H9 (cell line): Measurements from ENCODE around the gene SLC7A4. TPM values are rescaled to one million over a fixed set of nuclear protein-coding genes. Genes with fewer than 3 reads are reported as not detected.

Source experiments
- DNase-seq: peaks from one replicate; pipeline ENCODE4 v3.0.0-alpha.2; 2017
- H2AFZ ChIP-seq: one replicate; pipeline ENCODE4 v1.6.1; 2013; ENCODE audit warnings: mild to moderate bottlenecking, low read length, control low read depth, moderate library complexity
- H2AK5ac ChIP-seq: 2 replicates; pipeline ENCODE4 v1.6.1; 2013; ENCODE audit warnings: low read length, control low read depth, mixed read lengths; ENCODE audit not compliant: insufficient read length
- H2BK120ac ChIP-seq: one replicate; pipeline ENCODE4 v1.6.1; 2013; ENCODE audit warnings: low read depth, mild to moderate bottlenecking, low read length, control low read depth, inconsistent platforms; ENCODE audit not compliant: poor library complexity, severe bottlenecking
- H2BK12ac ChIP-seq: 2 replicates; pipeline ENCODE4 v1.6.1; 2013; ENCODE audit warnings: low read length, control low read depth, mixed read lengths, low read depth; ENCODE audit not compliant: insufficient read length
- H2BK15ac ChIP-seq: 2 replicates; pipeline ENCODE4 v1.6.1; 2013; ENCODE audit warnings: low read depth, low read length, control low read depth
- H2BK20ac ChIP-seq: one replicate; pipeline ENCODE4 v1.6.1; 2013; ENCODE audit warnings: low read depth, mild to moderate bottlenecking, low read length, control low read depth, inconsistent platforms; ENCODE audit not compliant: poor library complexity, severe bottlenecking
- H2BK5ac ChIP-seq: 2 replicates; pipeline ENCODE4 v1.6.1; 2013; ENCODE audit warnings: low read length, control low read depth, mixed read lengths; ENCODE audit not compliant: insufficient read length
- H3K14ac ChIP-seq: 2 replicates; pipeline ENCODE4 v1.6.1; 2013; ENCODE audit warnings: low read length, control low read depth; ENCODE audit not compliant: insufficient read depth
- H3K18ac ChIP-seq: 2 replicates; pipeline ENCODE4 v1.6.1; 2013; ENCODE audit warnings: low read depth, mild to moderate bottlenecking, mixed read lengths, low read length, control low read depth; ENCODE audit not compliant: insufficient read length
- H3K23ac ChIP-seq: 2 replicates; pipeline ENCODE4 v1.6.1; 2013; ENCODE audit warnings: low read length, control low read depth, mixed read lengths, low read depth; ENCODE audit not compliant: insufficient read length
- H3K23me2 ChIP-seq: 2 replicates; pipeline ENCODE4 v1.6.1; 2013; ENCODE audit warnings: low read depth, mild to moderate bottlenecking, mixed read lengths, low read length, control low read depth; ENCODE audit not compliant: insufficient read length, poor library complexity, severe bottlenecking
- H3K27ac ChIP-seq: 2 replicates; pipeline ENCODE4 v1.5.1; 2013; ENCODE audit warnings: low read length, control low read depth, mixed read lengths, low read depth; ENCODE audit not compliant: insufficient read length
- H3K27me3 ChIP-seq: 2 replicates; pipeline ENCODE4 v1.6.1; 2013; ENCODE audit warnings: low read length, control low read depth, inconsistent platforms; ENCODE audit not compliant: insufficient read depth
- H3K4ac ChIP-seq: 2 replicates; pipeline ENCODE4 v1.6.1; 2013; ENCODE audit warnings: low read depth, mild to moderate bottlenecking, control low read depth, inconsistent platforms, low read length, moderate library complexity
- H3K4me1 ChIP-seq: 2 replicates; pipeline ENCODE4 v1.6.1; 2013; ENCODE audit warnings: low read length, control low read depth, inconsistent platforms; ENCODE audit not compliant: insufficient read depth
- H3K4me2 ChIP-seq: 2 replicates; pipeline ENCODE4 v1.6.1; 2013; ENCODE audit warnings: low read length, control low read depth, mixed read lengths; ENCODE audit not compliant: insufficient read length, insufficient read depth
- H3K56ac ChIP-seq: 2 replicates; pipeline ENCODE4 v1.6.1; 2013; ENCODE audit warnings: low read depth, mild to moderate bottlenecking, mixed read lengths, low read length, control low read depth; ENCODE audit not compliant: insufficient read length
- H3K79me1 ChIP-seq: 2 replicates; pipeline ENCODE4 v1.6.1; 2013; ENCODE audit warnings: low read depth, mild to moderate bottlenecking, moderate library complexity, low read length, control low read depth, inconsistent platforms; ENCODE audit not compliant: insufficient read depth, poor library complexity, severe bottlenecking
- H3K79me2 ChIP-seq: 2 replicates; pipeline ENCODE4 v1.6.1; 2013; ENCODE audit warnings: low read length, control low read depth, inconsistent platforms; ENCODE audit not compliant: insufficient read depth
- H3K9ac ChIP-seq: 2 replicates; pipeline ENCODE4 v1.6.1; 2013; ENCODE audit warnings: low read length, control low read depth, mixed read lengths; ENCODE audit not compliant: insufficient read length; ENCODE audit errors: extremely low read depth
- H3K9me3 ChIP-seq: one replicate; pipeline ENCODE4 v1.6.1; 2013; ENCODE audit warnings: low read depth, low read length, inconsistent platforms; ENCODE audit not compliant: control insufficient read depth
- H3T11ph ChIP-seq: one replicate; pipeline ENCODE4 v1.6.1; 2013; ENCODE audit warnings: mild to moderate bottlenecking, low read length, control low read depth, inconsistent platforms
- H4K20me1 ChIP-seq: one replicate; pipeline ENCODE4 v1.6.1; 2013; ENCODE audit not compliant: control insufficient read depth, insufficient read length, insufficient read depth
- H4K5ac ChIP-seq: 2 replicates; pipeline ENCODE4 v1.6.1; 2013; ENCODE audit warnings: low read depth, mild to moderate bottlenecking, mixed read lengths, low read length, control low read depth; ENCODE audit not compliant: insufficient read length
- H4K8ac ChIP-seq: replicated peaks from 2 replicates; pipeline ENCODE4 v1.6.1; 2013; ENCODE audit warnings: low read length, control low read depth, mixed read lengths, low read depth; ENCODE audit not compliant: insufficient read length
- H4K91ac ChIP-seq: 2 replicates; pipeline ENCODE4 v1.6.1; 2013; ENCODE audit warnings: low read depth, mild to moderate bottlenecking, moderate library complexity, mixed read lengths, low read length, control low read depth; ENCODE audit not compliant: insufficient read length
- H3K27ac Mint-ChIP-seq, 3 experiments: 2 replicates in 2 of 3; 3 replicates in 1 of 3; pipeline ENCODE4 v1.8.0; 2020 to 2021; ENCODE audit warnings: mixed read lengths in 3 of 3, mild to moderate bottlenecking in 1 of 3, moderate library complexity in 1 of 3
- H3K27me3 Mint-ChIP-seq: 2 replicates; pipeline ENCODE4 v1.8.0; 2021; ENCODE audit warnings: low read depth, mild to moderate bottlenecking, moderate library complexity, mixed read lengths
- H3K36me3 Mint-ChIP-seq, 3 experiments: 2 replicates in 2 of 3; 3 replicates in 1 of 3; pipeline ENCODE4 v1.8.0; 2020 to 2021; ENCODE audit warnings: low read depth in 3 of 3, mixed read lengths in 3 of 3; ENCODE audit not compliant: insufficient read depth in 1 of 3
- H3K4me1 Mint-ChIP-seq, 2 experiments: 2 replicates each; pipeline ENCODE4 v1.8.0; 2020; ENCODE audit warnings: mixed read lengths in 2 of 2
- H3K4me3 Mint-ChIP-seq, 2 experiments: 2 replicates in 1 of 2; 3 replicates in 1 of 2; pipeline ENCODE4 v1.8.0; 2020 to 2021; ENCODE audit warnings: mild to moderate bottlenecking in 2 of 2, mixed read lengths in 2 of 2, moderate library complexity in 1 of 2
- H3K9me3 Mint-ChIP-seq, 2 experiments: 2 replicates in 1 of 2; 3 replicates in 1 of 2; pipeline ENCODE4 v1.8.0; 2020; ENCODE audit warnings: mild to moderate bottlenecking in 2 of 2, mixed read lengths in 2 of 2, moderate library complexity in 1 of 2
- CTCF ChIP-seq: fragments of 200-600 bp; sonication (generic); conservative IDR thresholded peaks from 3 replicates; pipeline ENCODE4 v1.8.0; 2021; ENCODE audit warnings: antibody characterized with exemption, mild to moderate bottlenecking
- WGBS: extraction: QIAGEN DNeasy Blood & Tissue Kit; methylation state at CpG from one replicate; pipeline ENCODE4 v1.1.7; 2013; ENCODE audit warnings: missing lambda C conversion rate, low lambda C conversion rate, mixed read lengths; ENCODE audit not compliant: insufficient read length; ENCODE audit errors: extremely low coverage; 5-methylcytosine and 5-hydroxymethylcytosine counted together
- microRNA-seq: library from miRNA; unstranded; fragments of <30 nt; microRNA quantifications from one replicate; pipeline ENCODE4, GENCODE V29; 2020; ENCODE audit warnings: borderline microRNAs expressed
- total RNA-seq: library from RNA; stranded (reverse); gene quantifications from 2 replicates; pipeline ENCODE4 v1.2.1, GENCODE V29; 2021

SLC7A4 gene
- total RNA-seq, 1 experiment from 2014 or later = 0.09 TPM

- no peak overlapping the region for H3K56ac ChIP-seq
- H3K79me1 ChIP-seq = no peaks in the 10 kb centered on the region
- H2BK120ac ChIP-seq = no peak overlapping the region
- TF ChIP-seq CTCF = no peak
- H4K8ac ChIP-seq = no peak overlapping the region
- no peak overlapping the region for H2AK5ac ChIP-seq
- peaks cover 14% of the 10 kb centered on the region for H3K23me2 ChIP-seq
- peak overlapping the region; percentile 35 for H3K9ac ChIP-seq
- no peak overlapping the region for H3K4ac ChIP-seq
- peak overlapping the region; percentile 34 for H2AFZ ChIP-seq
- no peak overlapping the region for H4K91ac ChIP-seq
- peak overlapping the region; percentile 42 for H3K4me2 ChIP-seq
- H3K27ac ChIP-seq = no peak overlapping the region
- Mint-ChIP-seq H3K4me1 (peaks cover 28 to 30% of the 10 kb centered on the region in 2 experiments), H3K4me3 (peak overlapping the region; percentile 49 to 74), H3K27ac (peak overlapping the region in 2 of 3 experiments; percentile 92 to 97; a peak in 4 of 7 replicates), H3K36me3 (peaks cover 4 to 15% (median 7%) of the 10 kb centered on the region in 3 experiments; a peak in 5 of 7 replicates), H3K27me3 (peaks cover 57% of the 10 kb centered on the region), H3K9me3 (peaks cover 13 to 15% of the 10 kb centered on the region in 2 experiments)
- H3K4me1 ChIP-seq = 0 out of 2 replicates have a peak, but pooled peaks cover 2% of the 10 kb centered on the region
- no peak overlapping the region for H2BK20ac ChIP-seq
- H3K79me2 ChIP-seq = no peaks in the 10 kb centered on the region
- H3T11ph ChIP-seq = no peak overlapping the region
- WGBS = no CpG with 5 or more reads among the region's 39 CpGs
- H4K20me1 ChIP-seq = no peaks in the 10 kb centered on the region
- H3K9me3 ChIP-seq = no peaks in the 10 kb centered on the region
- DNase-seq = peak; percentile 99
- no peaks in the 10 kb centered on the region; the same call in 1 of the 2 replicates for H3K27me3 ChIP-seq
- no peak overlapping the region for H2BK15ac ChIP-seq
- peak overlapping the region; percentile 93 for H3K18ac ChIP-seq
- peak overlapping the region; percentile 81 for H3K14ac ChIP-seq
- no peak overlapping the region for H3K23ac ChIP-seq
- H2BK12ac ChIP-seq = peak overlapping the region; percentile 80
- H4K5ac ChIP-seq = peak overlapping the region; percentile 84
- no peak overlapping the region for H2BK5ac ChIP-seq
Measured at GRCh38 chr22:20979243-20979809, 53.0 kb downstream of the SLC7A4 start.

Small RNA genes lying within 50 kb of the gene (microRNA-seq; reads per million reads assigned to microRNA genes)
- not detected for gene MIR649

Other genes with a start within 250 kb of the SLC7A4 start
- 58.5 and 65.8 TPM in 2 replicates for gene PI4KA, start 173.8 kb downstream of the SLC7A4 start, total RNA-seq
- gene SNAP29, start 173.6 kb downstream of the SLC7A4 start, total RNA-seq = 15.6 and 17.9 TPM in 2 replicates
- gene CRKL, start 115.2 kb downstream of the SLC7A4 start, total RNA-seq = 105 and 106 TPM in 2 replicates
- gene AIFM3, start 65.3 kb downstream of the SLC7A4 start, total RNA-seq = 1.9 and 2.3 TPM in 2 replicates
- gene LZTR1, start 50.3 kb downstream of the SLC7A4 start, total RNA-seq = 40.0 and 47.0 TPM in 2 replicates
- gene THAP7, start 30.4 kb downstream of the SLC7A4 start, total RNA-seq = 23.3 and 24.6 TPM in 2 replicates
- not detected in 2 replicates for gene P2RX6, start 17.4 kb downstream of the SLC7A4 start, total RNA-seq
- gene LRRC74B, start 13.4 kb upstream of the SLC7A4 start, total RNA-seq = not detected in 2 replicates